Mucosa of descending colon (tissue), 3 donors: ENCODE data around the gene TMEM127. TPM values are rescaled to one million over a fixed set of nuclear protein-coding genes. Genes with fewer than 3 reads are reported as not detected.

ENCODE experiments used
- ATAC-seq: fragments of 200-7000 bp; cut with Tn5 transposase; one replicate; pipeline ENCODE4 v1.9.1; 2020; ENCODE audit warnings: mild to moderate bottlenecking, moderate library complexity
- DNase-seq, 3 donors: peaks; one replicate each; pipeline ENCODE4 v3.0.0-alpha.2; 2020
- H3K36me3 ChIP-seq: fragments of 200-600 bp; one replicate; pipeline ENCODE4 v1.8.0; 2021; ENCODE audit warnings: low read depth, mild to moderate bottlenecking
- H3K4me1 ChIP-seq: fragments of 200-600 bp; one replicate; pipeline ENCODE4 v1.8.0; 2021; ENCODE audit warnings: low read depth, mild to moderate bottlenecking
- H3K4me3 ChIP-seq: fragments of 200-600 bp; one replicate; pipeline ENCODE4 v1.8.0; 2021; ENCODE audit warnings: mild to moderate bottlenecking
- H3K9me3 ChIP-seq: fragments of 200-600 bp; one replicate; pipeline ENCODE4 v1.8.0; 2021; ENCODE audit warnings: mild to moderate bottlenecking
- CTCF ChIP-seq: fragments of 200-600 bp; IDR thresholded peaks from one replicate; pipeline ENCODE4 v1.8.0; 2022; ENCODE audit warnings: antibody characterized with exemption, mild to moderate bottlenecking
- intact Hi-C, 2 donors: fragments of 100-400 bp; cut with DNase I in 1 of 2; cut with micrococcal nuclease in 1 of 2; formaldehyde crosslinking; loops; one replicate each; pipeline versions ENCODE4 v1.11.0 to v1.11.1; 2022; cut with DNase I, micrococcal nuclease
- total RNA-seq, 3 donors: library from RNA; stranded (reverse); fragmentation: NEBNext Ultra II Directional in 2 of 3; extraction: Animal tissue kit (Norgen Biotek cat#: 25700) in 2 of 3; gene quantifications; one replicate each; pipeline versions ENCODE4 v1.2.1 to v1.2.4, GENCODE V29; 2021 to 2023
- donor health status: DM: no; HTN: no; CAD: no; lungs with moderate emphysema.
- donor health status: DM: no; HTN: no; CAD: no.
- donor health status: DM: no; HTN: yes; CAD: no.

TMEM127 gene
- total RNA-seq, 3 donors from 2014 or later: 82.3 to 136 (median 87.9) TPM

GRCh38 chr2:96267159-96267971 is 1.6 kb upstream of the TMEM127 start:
- ATAC-seq (no peak), DNase-seq (peak; percentile 55 to 69 (median 56))
- intact Hi-C loops: loop anchor here in 1 of 2 donors (10.0 kb wide), 1 partner anchor 63 kb away; the partner anchor contains the start of gene STARD7
- Histone ChIP-seq H3K36me3 (peaks cover 3% of the 10 kb centered on the region), H3K9me3 (no peaks in the 10 kb centered on the region), H3K4me3 (no peak overlapping the region), H3K4me1 (peaks cover 24% of the 10 kb centered on the region)
- TF ChIP-seq CTCF: no peak

GRCh38 chr2:96265349-96265839 is 403 bp downstream of the TMEM127 start:
- peaks cover 3% of the 10 kb centered on the region for H3K36me3 ChIP-seq
- ATAC-seq (peak; percentile 12), DNase-seq (peak in 1 of 3 donors; percentile 64)
- no peak for TF ChIP-seq CTCF
- intact Hi-C loops: loop anchor here in 1 of 2 donors (10.0 kb wide), 1 partner anchor 61 kb away; the partner anchor contains the start of gene STARD7
- peaks cover 42% of the 10 kb centered on the region for H3K4me1 ChIP-seq
- H3K4me3 ChIP-seq: peak overlapping the region; percentile 57
- no peaks in the 10 kb centered on the region for H3K9me3 ChIP-seq

GRCh38 chr2:96264656-96265348 is 995 bp downstream of the TMEM127 start:
- H3K9me3 ChIP-seq: no peaks in the 10 kb centered on the region
- DNase-seq: peak in 2 of 3 donors; percentile 27 to 74
- H3K36me3 ChIP-seq: peaks cover 3% of the 10 kb centered on the region
- TF ChIP-seq CTCF: no peak
- intact Hi-C loops: loop anchor here in 1 of 2 donors (10.0 kb wide), 1 partner anchor 60 kb away; the partner anchor contains the start of gene STARD7
- peak; percentile 2 for ATAC-seq
- peak overlapping the region; percentile 57 for H3K4me3 ChIP-seq
- H3K4me1 ChIP-seq: peaks cover 48% of the 10 kb centered on the region

GRCh38 chr2:96264086-96264485 is 1.7 kb downstream of the TMEM127 start:
- H3K4me3 ChIP-seq: no peak overlapping the region
- TF ChIP-seq CTCF: no peak
- no peaks in the 10 kb centered on the region for H3K9me3 ChIP-seq
- peaks cover 3% of the 10 kb centered on the region for H3K36me3 ChIP-seq
- no peak for DNase-seq
- ATAC-seq: no peak
- intact Hi-C loops: loop anchor here in 1 of 2 donors (10.0 kb wide), 1 partner anchor 59 kb away; the partner anchor contains the start of gene STARD7
- peaks cover 55% of the 10 kb centered on the region for H3K4me1 ChIP-seq

- DNase-seq: no peak
- no peaks in the 10 kb centered on the region for H3K9me3 ChIP-seq
- intact Hi-C loops: loop anchor here in 1 of 2 donors (10.0 kb wide), 1 partner anchor 58 kb away; the partner anchor contains the start of gene STARD7
- no peak overlapping the region for H3K4me3 ChIP-seq
- ATAC-seq: no peak
- no peak for TF ChIP-seq CTCF
- no peaks in the 10 kb centered on the region for H3K36me3 ChIP-seq
- H3K4me1 ChIP-seq: peaks cover 57% of the 10 kb centered on the region
Observed at GRCh38 chr2:96262306-96262705, 3.5 kb downstream of the TMEM127 start.
